Activated CD8-positive, alpha-beta memory T cell treated with anti-CD3 and anti-CD28 coated beads for 36 hours (primary cell): ENCODE results near the gene COMMD2. TPM values are rescaled to one million over a fixed set of nuclear protein-coding genes. Genes with fewer than 3 reads are reported as not detected.

ENCODE experiments used
- CTCF ChIA-PET: fragments of 350-600 bp; sonication (Branson Sonifier 250); formaldehyde crosslinking; loops from one replicate; lab custom pipeline; 2021; ENCODE audit warnings: antibody characterized with exemption; lab: Charles Lee
- POLR2A ChIA-PET: fragments of 350-600 bp; sonication (Branson Sonifier 250); formaldehyde crosslinking; loops from one replicate; lab custom pipeline; 2021; ENCODE audit warnings: antibody characterized with exemption; lab: Charles Lee
- total RNA-seq, 2 experiments: library from RNA; stranded (reverse); gene quantifications; one replicate each; pipeline ENCODE4 v1.2.3, GENCODE V29; 2021

Gene COMMD2
- total RNA-seq, result 10 to 100 TPM; 37.4 to 40.8 TPM

DNA sequence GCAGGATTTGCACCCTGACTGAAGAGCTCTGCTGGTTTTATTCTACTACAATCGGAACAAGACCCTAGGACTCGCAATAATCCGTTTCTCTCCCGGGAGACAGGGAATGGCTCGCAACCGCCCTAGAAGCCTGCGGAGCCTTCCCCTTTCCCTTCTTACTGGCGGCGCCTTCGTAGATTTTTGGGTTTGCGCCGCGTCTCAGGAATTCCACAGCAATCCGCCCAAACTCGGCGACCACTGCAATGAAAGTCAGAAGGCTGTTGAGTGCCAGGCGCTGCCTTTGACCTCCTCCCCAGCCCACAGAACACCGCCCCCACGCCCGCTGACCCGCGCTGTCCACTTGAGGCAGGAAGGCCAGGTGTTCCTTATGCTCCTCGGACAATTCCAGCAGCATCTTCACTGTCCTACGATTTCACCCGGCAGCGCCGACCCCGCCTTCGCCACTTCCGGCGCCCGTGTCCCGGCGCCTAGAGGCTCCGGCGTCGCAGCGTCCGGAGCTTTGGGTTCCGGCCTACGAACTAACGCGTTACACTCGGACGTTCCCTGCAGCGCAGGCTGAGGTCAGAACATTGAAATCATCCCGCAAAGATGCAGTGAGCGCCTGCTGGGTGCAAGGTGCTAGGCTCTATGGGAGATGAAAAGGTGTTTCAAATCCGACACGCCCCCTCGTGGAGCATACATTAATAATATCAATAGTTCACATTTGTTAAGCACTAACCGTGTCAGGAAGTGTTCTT, at the start of gene COMMD2:
Gene COMMD2, minus strand, starts transcription at position 439 of the 737 bp plus-strand sequence. Its CDS starts 45 bp downstream, at position 394.
- POLR2A ChIA-PET, result interaction anchor here (0.6 to 0.7 kb wide), 3 partner anchors 18 to 429 kb away, joined by 3 read pairs; no protein-coding TSS in a partner anchor
- CTCF ChIA-PET, result interaction anchor here (1.0 to 1.4 kb wide), 4 partner anchors 19 to 181 kb away, joined by 3 to 4 read pairs (median 3); no protein-coding TSS in a partner anchor

GRCh38 chr3:149801639-149802038, 49.4 kb upstream of the COMMD2 start:
- ChIA-PET CTCF (no interaction called here), POLR2A (no interaction called here)

DNA sequence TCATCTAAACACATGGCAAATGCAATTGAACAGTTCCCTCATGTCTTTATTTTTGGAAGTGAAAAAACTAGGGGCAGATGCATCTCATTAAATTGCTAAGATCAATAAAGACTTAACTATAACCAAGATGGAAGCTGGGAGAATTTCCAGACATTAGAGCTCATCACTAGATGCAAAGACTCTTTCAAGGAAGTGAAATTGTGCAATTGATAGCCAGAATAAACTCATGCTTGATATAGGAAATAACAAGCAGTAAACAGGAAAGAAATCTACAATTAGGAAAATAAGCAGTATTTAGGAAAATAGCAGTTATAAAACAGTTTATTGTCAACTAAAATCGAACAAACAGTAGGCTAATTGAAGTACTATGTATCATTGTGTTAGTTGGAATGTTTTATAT, 48.9 kb upstream of the COMMD2 start:
- POLR2A ChIA-PET, result no interaction called here
- CTCF ChIA-PET, result no interaction called here

GRCh38 chr3:149800693-149801092, 48.4 kb upstream of the COMMD2 start:
- POLR2A ChIA-PET, result no interaction called here
- CTCF ChIA-PET, result no interaction called here

DNA sequence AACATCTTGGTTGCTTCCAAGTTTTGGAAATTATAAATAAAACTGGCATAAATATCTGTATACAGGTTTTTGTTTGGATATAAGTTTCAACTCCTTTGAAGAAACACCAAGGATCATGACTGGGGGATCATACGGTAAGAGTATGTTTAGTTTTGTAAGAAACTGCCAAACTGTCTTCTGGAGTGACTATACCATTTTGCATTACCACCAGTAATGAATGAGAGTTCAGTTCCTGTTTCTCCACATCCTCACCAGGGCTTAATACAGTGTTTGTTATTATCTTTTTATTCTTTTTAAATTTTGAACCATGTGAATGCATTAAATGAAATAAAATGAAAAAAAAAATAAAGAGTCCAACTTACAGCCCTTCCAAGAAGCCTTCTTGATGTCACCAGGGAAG, 43.7 kb upstream of the COMMD2 start:
- POLR2A ChIA-PET, result no interaction called here
- CTCF ChIA-PET, result no interaction called here

- ChIA-PET POLR2A (no interaction called here), CTCF (no interaction called here)
Observed at GRCh38 chr3:149792452-149793270, 40.4 kb upstream of the COMMD2 start, which contains the start of gene ANKUB1. Gene ANKUB1, minus strand, starts transcription at chr3:149792554. Its CDS starts 188 bp downstream, at chr3:149792366.

GRCh38 chr3:149790698-149791097, 38.4 kb upstream of the COMMD2 start:
- ChIA-PET POLR2A (no interaction called here), CTCF (no interaction called here)

- ChIA-PET POLR2A (no interaction called here), CTCF (no interaction called here)
Observed at GRCh38 chr3:149790268-149790667, 38.0 kb upstream of the COMMD2 start.

DNA sequence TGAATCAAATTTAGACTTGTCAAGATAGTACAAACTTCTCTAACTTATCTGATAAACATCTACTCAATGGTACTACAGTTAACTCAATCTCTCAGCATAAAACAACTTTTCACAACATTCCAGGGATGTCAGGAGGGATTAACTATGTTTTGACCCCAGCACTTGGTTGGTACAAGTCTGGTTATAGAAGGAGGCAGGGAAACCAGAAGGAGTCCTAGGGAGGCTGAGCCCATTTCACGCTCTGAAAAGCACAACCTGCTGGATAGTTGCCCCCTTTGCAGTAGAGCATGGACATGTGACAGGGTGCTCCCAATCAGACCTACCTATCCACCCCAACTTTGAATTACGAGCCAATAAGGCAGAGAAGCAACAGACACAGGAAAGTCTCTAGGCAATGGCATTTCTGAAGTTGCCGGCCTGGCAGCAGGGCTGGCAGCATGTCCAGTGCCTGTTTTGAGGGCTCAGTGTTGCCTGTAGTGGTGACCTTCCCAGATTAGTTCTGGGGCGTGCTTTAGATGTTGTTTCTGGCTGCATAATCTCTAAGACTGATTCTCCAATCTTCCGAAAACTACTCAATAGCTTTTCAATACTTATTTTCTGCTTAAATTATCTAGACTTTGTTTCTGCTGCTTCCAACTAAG, 31.9 kb upstream of the COMMD2 start:
- POLR2A ChIA-PET, result no interaction called here
- CTCF ChIA-PET, result no interaction called here

DNA sequence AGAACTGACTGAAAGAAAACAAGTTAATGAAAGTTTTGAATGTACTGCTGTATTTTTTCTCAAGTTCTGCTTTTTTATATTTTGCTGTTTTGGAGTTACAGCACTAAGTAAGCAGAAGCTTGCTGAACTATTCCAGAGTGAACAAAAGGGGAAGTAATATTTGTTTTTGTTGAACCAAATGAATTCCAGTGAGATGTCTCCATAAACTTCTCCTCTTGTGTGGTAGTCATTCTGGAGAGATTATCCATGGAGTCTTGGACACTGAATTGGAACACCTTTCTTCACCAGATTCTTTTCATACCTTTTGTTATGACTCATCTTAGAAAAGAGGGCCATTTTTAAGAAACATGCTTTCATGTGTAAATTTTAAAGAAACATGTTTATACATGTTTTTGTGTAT, 31.3 kb upstream of the COMMD2 start:
- ChIA-PET CTCF (no interaction called here), POLR2A (no interaction called here)

GRCh38 chr3:149781741-149782140, 29.5 kb upstream of the COMMD2 start:
- ChIA-PET CTCF (no interaction called here), POLR2A (no interaction called here)

DNA sequence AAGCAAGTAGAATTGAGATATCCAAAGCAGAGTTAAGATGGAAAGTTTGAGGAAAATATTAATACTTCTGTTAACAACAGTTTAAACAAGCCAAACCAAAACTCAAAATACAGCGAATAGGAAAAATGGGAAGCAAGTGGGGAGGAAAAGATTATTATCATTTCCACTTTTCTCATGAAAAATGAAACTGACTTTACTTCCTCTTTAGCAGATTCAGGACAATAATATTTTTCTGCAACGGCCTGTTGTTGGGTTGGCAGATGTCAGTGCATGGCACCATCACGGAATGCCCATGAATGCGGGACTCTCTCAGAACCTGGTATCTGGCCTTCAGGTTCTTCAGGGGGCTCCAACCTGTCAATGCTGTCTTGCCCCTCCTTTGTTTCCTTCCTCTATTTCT, 28.9 kb upstream of the COMMD2 start:
- ChIA-PET CTCF (no interaction called here), POLR2A (no interaction called here)

GRCh38 chr3:149777414-149778214, 25.3 kb upstream of the COMMD2 start:
- ChIA-PET POLR2A (no interaction called here), CTCF (interaction anchor here (1.0 kb wide), 1 partner anchor 30 kb away, joined by 5 read pairs; no protein-coding TSS in a partner anchor)

GRCh38 chr3:149776170-149776569, 23.9 kb upstream of the COMMD2 start:
- ChIA-PET CTCF (no interaction called here), POLR2A (no interaction called here)

GRCh38 chr3:149772861-149773260, 20.6 kb upstream of the COMMD2 start:
- CTCF ChIA-PET, result interaction anchor here (1.1 to 2.3 kb wide), 3 partner anchors 228 to 278 kb away, joined by 3 to 8 read pairs (median 6); no protein-coding TSS in a partner anchor

GRCh38 chr3:149771652-149772271, 19.5 kb upstream of the COMMD2 start:
- POLR2A ChIA-PET, result no interaction called here

More at GRCh38 chr3:149772861-149773260, 20.6 kb upstream of the COMMD2 start:
- POLR2A ChIA-PET, result no interaction called here

DNA sequence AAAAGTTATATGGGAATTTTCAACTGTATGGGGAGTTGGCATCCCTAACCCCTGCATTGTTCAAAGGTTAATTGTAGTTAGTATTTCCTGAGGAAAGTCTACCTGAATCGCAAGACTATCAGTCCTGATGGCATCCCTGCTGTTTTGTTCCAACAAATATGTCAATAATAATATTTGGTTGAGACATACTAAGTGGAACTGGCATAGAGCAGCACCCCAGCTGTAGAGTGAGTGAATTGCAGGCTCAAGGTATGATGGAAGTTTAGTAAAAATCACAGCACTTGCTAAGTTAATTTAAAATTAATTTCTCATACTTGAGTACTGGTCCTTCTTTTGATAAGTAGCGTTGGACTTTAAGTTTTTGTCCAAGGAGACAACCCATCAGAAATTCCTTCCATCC, 18.0 kb upstream of the COMMD2 start:
- ChIA-PET CTCF (interaction anchor here (1.1 to 1.5 kb wide), 3 partner anchors 37 to 322 kb away, joined by 3 to 4 read pairs (median 3); no protein-coding TSS in a partner anchor), POLR2A (interaction anchor here (0.5 kb wide), 1 partner anchor 18 kb away, joined by 3 read pairs; the partner anchor contains the start of gene COMMD2)

More at GRCh38 chr3:149771652-149772271, 19.5 kb upstream of the COMMD2 start:
- CTCF ChIA-PET, result interaction anchor here (0.6 to 2.3 kb wide), 14 partner anchors 19 to 583 kb away, joined by 3 to 8 read pairs (median 3); partner anchors contain the start of gene COMMD2

- ChIA-PET CTCF (no interaction called here), POLR2A (no interaction called here)
Observed at GRCh38 chr3:149768704-149769103, 16.4 kb upstream of the COMMD2 start.
